Prostate gland (tissue), 2 donors: Measurements from ENCODE around the gene PRDM10. TPM values are rescaled to one million over a fixed set of nuclear protein-coding genes. Genes with fewer than 3 reads are reported as not detected.

Source experiments
- DNase-seq: peaks from one replicate; pipeline ENCODE4 v3.0.0-alpha.2; 2019; ENCODE audit warnings: low spot score
- H3K27ac ChIP-seq, 2 donors: fragments of 200-600 bp; sonication (generic); 2 replicates each; pipeline ENCODE4 v1.5.1; 2017 to 2019
- H3K27me3 ChIP-seq: fragments of 200-600 bp; sonication (generic); replicated peaks from 2 replicates; pipeline ENCODE4 v1.5.1; 2019; ENCODE audit not compliant: insufficient read depth
- H3K36me3 ChIP-seq, 2 donors: fragments of 200-600 bp; sonication (generic); 1 replicate in 1 of 2; 2 replicates in 1 of 2; pipeline versions ENCODE4 v1.5.1 to v1.8.1; 2017 to 2019
- H3K4me1 ChIP-seq: fragments of 200-600 bp; sonication (generic); replicated peaks from 2 replicates; pipeline ENCODE4 v1.5.1; 2019
- H3K4me3 ChIP-seq, 2 donors: fragments of 200-600 bp; sonication (generic); 2 replicates each; pipeline ENCODE4 v1.5.1; 2017 to 2019
- H3K9me3 ChIP-seq: fragments of 200-600 bp; sonication (generic); 2 replicates; pipeline ENCODE4 v1.5.1; 2017
- CTCF ChIP-seq, 4 experiments: fragments of 200-600 bp in 2 of 4; fragments of 450-650 bp in 2 of 4; sonication (generic) in 2 of 4; IDR thresholded peaks; 1 replicate in 3 of 4; 2 replicates in 1 of 4; pipeline ENCODE4 v1.5.1; 2016 to 2019; ENCODE audit warnings: antibody characterized with exemption in 4 of 4, mild to moderate bottlenecking in 2 of 4, moderate library complexity in 2 of 4
- POLR2A ChIP-seq: fragments of 450-650 bp; IDR thresholded peaks from one replicate; pipeline ENCODE4 v1.6.1; 2016; ENCODE audit warnings: antibody characterized with exemption, mild to moderate bottlenecking
- POLR2AphosphoS5 ChIP-seq: sonication (generic); formaldehyde crosslinking; IDR thresholded peaks from one replicate; pipeline ENCODE4 v1.6.1; 2017; ENCODE audit warnings: antibody characterized with exemption
- WGBS: methylation state at CpG from one replicate; pipeline ENCODE4 v1.1.5; 2018; 5-methylcytosine and 5-hydroxymethylcytosine counted together
- intact Hi-C: fragments of 100-400 bp; cut with DNase I; formaldehyde crosslinking; loops from one replicate; pipeline ENCODE4 v1.14.2; 2022
- total RNA-seq, 2 donors: library from RNA; depleted of rRNA; stranded (reverse); fragments of >200 nt; gene quantifications; one replicate each; pipeline ENCODE4 v1.1.0, GENCODE V29; 2016

PRDM10 gene
- total RNA-seq, 2 donors from 2014 or later: 7.0 to 7.7 TPM

GRCh38 chr11:130029137-130029536 is 26.5 kb upstream of the PRDM10 start:
- Histone ChIP-seq H3K27ac (no peak overlapping the region), H3K4me1 (no peaks in the 10 kb centered on the region), H3K4me3 (no peak overlapping the region), H3K36me3 (no peaks in the 10 kb centered on the region), H3K9me3 (no peaks in the 10 kb centered on the region), H3K27me3 (no peaks in the 10 kb centered on the region)
- 74% methylated on average over 3 of the region's 3 CpGs for WGBS
- TF ChIP-seq CTCF (IDR thresholded peaks at IDR 0.05) (no peak), POLR2A (no peak), POLR2AphosphoS5 (no peak)
- DNase-seq: no peak
- intact Hi-C loops: no loop called here

- no peak overlapping the region for H3K4me3 ChIP-seq
- H3K27me3 ChIP-seq: no peaks in the 10 kb centered on the region
- no peaks in the 10 kb centered on the region for H3K4me1 ChIP-seq
- 39% methylated on average over 1 of the region's 1 CpG for WGBS
- peak; percentile 46 for DNase-seq
- H3K27ac ChIP-seq: peak overlapping the region in 1 of 2 donors; percentile 72
- H3K36me3 ChIP-seq: no peaks in the 10 kb centered on the region
- H3K9me3 ChIP-seq: no peaks in the 10 kb centered on the region
- intact Hi-C loops: no loop called here
- no peak for TF ChIP-seq CTCF (IDR thresholded peaks at IDR 0.05)
- no peak for TF ChIP-seq POLR2A
- peak; percentile 86 for TF ChIP-seq POLR2AphosphoS5
Measured at GRCh38 chr11:130025371-130025770, 22.7 kb upstream of the PRDM10 start.

GRCh38 chr11:130024361-130024760 is 21.7 kb upstream of the PRDM10 start:
- intact Hi-C loops: no loop called here
- no peaks in the 10 kb centered on the region for H3K27me3 ChIP-seq
- no peaks in the 10 kb centered on the region for H3K4me1 ChIP-seq
- WGBS: 63% methylated on average over 1 of the region's 1 CpG
- DNase-seq: no peak
- H3K4me3 ChIP-seq: no peak overlapping the region
- TF ChIP-seq POLR2A (no peak), POLR2AphosphoS5 (no peak), CTCF (IDR thresholded peaks at IDR 0.05) (no peak)
- no peaks in the 10 kb centered on the region for H3K9me3 ChIP-seq
- H3K27ac ChIP-seq: no peak overlapping the region
- H3K36me3 ChIP-seq: no peaks in the 10 kb centered on the region

GRCh38 chr11:130023204-130023603 is 20.6 kb upstream of the PRDM10 start:
- 64% methylated on average over 2 of the region's 2 CpGs for WGBS

More at GRCh38 chr11:130023204-130023603, 20.6 kb upstream of the PRDM10 start:
- Histone ChIP-seq H3K36me3 (no peaks in the 10 kb centered on the region), H3K4me3 (no peak overlapping the region), H3K9me3 (no peaks in the 10 kb centered on the region), H3K4me1 (no peaks in the 10 kb centered on the region), H3K27me3 (no peaks in the 10 kb centered on the region), H3K27ac (no peak overlapping the region)
- TF ChIP-seq POLR2AphosphoS5: no peak
- TF ChIP-seq POLR2A: no peak
- no peak for TF ChIP-seq CTCF (IDR thresholded peaks at IDR 0.05)
- intact Hi-C loops: no loop called here
- DNase-seq: no peak
